Fibroblast of skin of right quadriceps (primary cell): ENCODE measurements around the gene CRYBA4.

Experiments
- DNase-seq: peaks from one replicate; pipeline ENCODE4 v3.0.0-alpha.2; 2013

Gene CRYBA4

GRCh38 chr22:26621663-26622062, at the start of gene CRYBA4:
Gene CRYBA4, plus strand, starts transcription at chr22:26621963. Its CDS starts 634 bp downstream, at chr22:26622597.
- no peak for DNase-seq

- peak; percentile 53 for DNase-seq
These were observed 48.6 kb upstream of the CRYBA4 start for GRCh38 chr22:26573026-26573662.

- DNase-seq: no peak
These were observed 47.6 kb upstream of the CRYBA4 start for GRCh38 chr22:26574001-26574723.

GRCh38 chr22:26576026-26576680, 45.6 kb upstream of the CRYBA4 start:
- peak; percentile 44 for DNase-seq

- DNase-seq: no peak
These were observed 44.7 kb upstream of the CRYBA4 start for GRCh38 chr22:26577081-26577480.

- DNase-seq: no peak
These were observed 42.4 kb upstream of the CRYBA4 start for GRCh38 chr22:26579331-26579886.

- no peak for DNase-seq
These were observed 41.4 kb upstream of the CRYBA4 start for GRCh38 chr22:26580240-26580962.

GRCh38 chr22:26581026-26581425, 40.7 kb upstream of the CRYBA4 start:
- no peak for DNase-seq

GRCh38 chr22:26581633-26582168, 40.1 kb upstream of the CRYBA4 start:
- DNase-seq: no peak

- DNase-seq: no peak
These were observed 37.8 kb upstream of the CRYBA4 start for GRCh38 chr22:26584010-26584409.

- DNase-seq: peak; percentile 90
These were observed 36.5 kb upstream of the CRYBA4 start for GRCh38 chr22:26585104-26585790.

- DNase-seq: no peak
These were observed 35.0 kb upstream of the CRYBA4 start for GRCh38 chr22:26586556-26587325.

GRCh38 chr22:26587991-26588613, 33.7 kb upstream of the CRYBA4 start:
- peak; percentile 34 for DNase-seq

GRCh38 chr22:26588729-26589366, 32.9 kb upstream of the CRYBA4 start:
- DNase-seq: no peak

- DNase-seq: no peak
These were observed 32.4 kb upstream of the CRYBA4 start for GRCh38 chr22:26589367-26589844.

GRCh38 chr22:26589845-26590736, 31.7 kb upstream of the CRYBA4 start, which contains the start of gene TPST2:
Gene TPST2, minus strand, starts transcription at chr22:26590132. Its CDS starts 48,502 bp downstream, at chr22:26541630.
- DNase-seq: peak; percentile 75

GRCh38 chr22:26592421-26592891, 29.3 kb upstream of the CRYBA4 start:
- DNase-seq: no peak

- no peak for DNase-seq
These were observed 28.0 kb upstream of the CRYBA4 start for GRCh38 chr22:26593763-26594162.

- no peak for DNase-seq
These were observed 24.7 kb upstream of the CRYBA4 start for GRCh38 chr22:26597026-26597425.
